ENCODE measurements around the gene DRC7.
"Not testable (repeated sequence)": the region's sequence is repeated elsewhere in the genome, so short reads cannot be mapped to it uniquely, and the experiment has no call there.

Gene DRC7

GRCh38 chr16:57765160-57765728, 70.6 kb downstream of the DRC7 start:
- DNase-seq, result no peak

- DNase-seq, result no peak
Measured at GRCh38 chr16:57766714-57767348, 72.2 kb downstream of the DRC7 start.

- DNase-seq, result no peak
Measured at GRCh38 chr16:57769541-57770145, 75.0 kb downstream of the DRC7 start.

GRCh38 chr16:57770361-57770760, 75.8 kb downstream of the DRC7 start:
- DNase-seq, result no peak

DNA sequence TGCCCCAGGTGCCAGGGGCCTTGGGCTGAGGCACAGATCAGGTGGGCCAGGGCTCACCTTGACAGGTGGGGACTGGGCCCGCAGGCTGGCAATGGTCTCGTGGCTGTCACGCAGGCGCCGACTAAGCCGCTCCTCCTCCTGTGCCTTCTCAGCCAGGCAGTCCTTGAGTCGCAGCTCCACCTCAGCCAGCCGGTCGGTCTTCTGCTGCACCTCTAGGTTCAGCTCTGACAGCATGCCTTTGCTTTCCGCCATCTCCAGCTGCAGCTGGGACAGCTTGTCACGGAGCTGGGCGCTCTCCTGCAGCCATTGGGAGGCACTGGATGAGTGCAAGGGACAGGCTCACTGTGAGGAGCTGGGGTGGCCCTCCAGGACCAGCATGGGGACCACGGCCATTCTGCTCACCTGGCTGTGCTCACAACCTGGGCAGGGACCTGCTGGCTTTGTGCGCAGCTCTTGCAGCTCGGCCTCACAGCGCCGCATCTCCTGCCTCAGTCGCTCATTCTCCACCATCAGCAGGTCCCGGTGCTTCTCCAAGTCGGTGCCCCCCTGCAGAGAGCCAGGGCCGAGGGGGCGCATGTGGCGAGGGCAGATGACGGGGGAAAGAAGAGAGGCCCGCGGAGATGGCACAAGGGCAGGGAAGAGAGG, 76.7 kb downstream of the DRC7 start:
- DNase-seq, result no peak

DNA sequence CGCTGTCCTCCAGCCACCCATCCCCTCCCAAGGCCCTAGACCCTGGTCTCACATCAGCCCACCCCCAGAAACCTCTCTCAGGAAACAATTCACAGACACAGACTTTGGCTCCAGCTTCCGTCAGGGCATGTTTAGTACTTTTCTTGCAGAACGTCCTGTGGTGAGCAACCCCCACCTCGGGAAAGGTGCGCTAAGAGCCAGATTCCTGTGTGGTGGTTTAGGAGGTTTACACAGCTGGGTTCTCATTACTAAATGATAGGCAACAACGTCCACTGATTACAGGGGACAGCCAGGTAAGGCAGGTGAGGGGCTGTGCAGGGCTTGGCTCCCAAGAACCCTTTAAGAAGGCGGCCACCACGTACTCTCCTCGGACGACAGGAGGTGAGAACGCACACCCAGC, 78.4 kb downstream of the DRC7 start:
- no peak for DNase-seq

GRCh38 chr16:57773655-57774295, 79.2 kb downstream of the DRC7 start:
- no peak for DNase-seq

GRCh38 chr16:57774705-57775285, 80.2 kb downstream of the DRC7 start:
- DNase-seq, result no peak

- DNase-seq, result no peak
Measured at GRCh38 chr16:57775661-57776469, 81.3 kb downstream of the DRC7 start.

DNA sequence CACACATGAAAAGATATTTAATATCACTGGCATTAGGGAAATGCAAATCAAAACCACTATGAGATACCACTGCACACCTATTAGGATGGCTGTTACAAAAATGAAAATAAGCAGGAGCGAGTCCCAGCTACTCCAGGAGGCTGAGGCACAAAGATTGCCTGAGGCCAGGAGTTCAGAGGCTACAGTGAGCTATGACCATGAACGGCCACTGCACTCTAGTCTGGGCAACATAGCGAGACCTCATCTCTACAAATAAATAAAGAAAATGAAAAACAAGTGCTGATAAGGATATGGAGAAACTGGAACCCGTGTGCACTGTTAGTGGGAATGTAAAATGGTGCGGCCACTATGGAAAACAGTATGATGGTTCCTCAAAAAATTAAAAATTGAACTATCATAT, 84.1 kb downstream of the DRC7 start:
- no peak for DNase-seq

- DNase-seq, result not testable (repeated sequence)
Measured at GRCh38 chr16:57779836-57780235, 85.2 kb downstream of the DRC7 start.

GRCh38 chr16:57781349-57781740, 86.7 kb downstream of the DRC7 start:
- no peak for DNase-seq

Data from NCI-H1694 treated with DMSO at 0.1 percent for 48 hours (cell line).